MM.1S (cell line): Measurements from ENCODE around the gene GALP.

ENCODE experiments used
- DNase-seq: peaks from one replicate; pipeline ENCODE4 v3.0.0-alpha.2; 2015
- H2AFZ ChIP-seq: fragments of 300-600 bp; sonication (generic); 2 replicates; pipeline ENCODE4 v1.6.0; 2016; ENCODE audit warnings: antibody characterized with exemption, low read length
- H3F3A ChIP-seq: fragments of 300-600 bp; sonication (generic); 2 replicates; pipeline ENCODE4 v1.6.1; 2016; ENCODE audit warnings: mild to moderate bottlenecking, antibody characterized with exemption, low read length, moderate library complexity, mixed read lengths; ENCODE audit not compliant: insufficient read depth
- H3K27ac ChIP-seq: fragments of 300-600 bp; sonication (generic); 2 replicates; pipeline ENCODE4 v1.5.1; 2016; ENCODE audit warnings: mild to moderate bottlenecking, low read length
- H3K27me3 ChIP-seq: fragments of 300-600 bp; sonication (generic); replicated peaks from 2 replicates; pipeline ENCODE4 v1.6.0; 2016; ENCODE audit warnings: low read length; ENCODE audit not compliant: insufficient read depth
- H3K36me3 ChIP-seq: fragments of 300-600 bp; sonication (generic); replicated peaks from 2 replicates; pipeline ENCODE4 v1.6.1; 2016; ENCODE audit warnings: mild to moderate bottlenecking, low read length, mixed read lengths; ENCODE audit not compliant: insufficient read depth
- H3K4me1 ChIP-seq: fragments of 300-600 bp; sonication (generic); 2 replicates; pipeline ENCODE4 v1.6.1; 2016; ENCODE audit warnings: low read length, mixed read lengths
- H3K4me2 ChIP-seq: fragments of 300-600 bp; sonication (generic); 2 replicates; pipeline ENCODE4 v1.6.0; 2016; ENCODE audit warnings: low read depth, low read length
- H3K4me3 ChIP-seq: fragments of 300-600 bp; sonication (generic); 2 replicates; pipeline ENCODE4 v1.5.1; 2016; ENCODE audit warnings: low read length, mixed read lengths
- H3K79me2 ChIP-seq: fragments of 300-600 bp; sonication (generic); 2 replicates; pipeline ENCODE4 v1.6.1; 2016; ENCODE audit warnings: mixed run types, low read length, mixed read lengths
- H3K9ac ChIP-seq: fragments of 300-600 bp; sonication (generic); 2 replicates; pipeline ENCODE4 v1.6.1; 2016; ENCODE audit warnings: low read length, mixed read lengths
- H3K9me2 ChIP-seq: fragments of 300-600 bp; sonication (generic); replicated peaks from 2 replicates; pipeline ENCODE4 v1.6.1; 2016; ENCODE audit warnings: mild to moderate bottlenecking, low read length, mixed read lengths; ENCODE audit not compliant: insufficient read depth
- H3K9me3 ChIP-seq: fragments of 300-600 bp; sonication (generic); replicated peaks from 2 replicates; pipeline ENCODE4 v1.6.1; 2016; ENCODE audit warnings: mild to moderate bottlenecking, low read length, mixed read lengths; ENCODE audit not compliant: insufficient read depth
- H4K20me1 ChIP-seq: fragments of 300-600 bp; sonication (generic); 2 replicates; pipeline ENCODE4 v1.6.1; 2016; ENCODE audit warnings: mild to moderate bottlenecking, low read length, moderate library complexity, mixed read lengths; ENCODE audit not compliant: insufficient read depth
- EZH2 ChIP-seq: fragments of 300-600 bp; sonication (generic); optimal IDR thresholded peaks from 2 replicates; pipeline ENCODE3; 2017; ENCODE audit warnings: low read depth, mild to moderate bottlenecking, antibody characterized with exemption, low read length, mixed read lengths
- EZH2phosphoT487 ChIP-seq: fragments of 300-600 bp; sonication (generic); IDR thresholded peaks from 2 replicates; pipeline ENCODE4 v1.6.1; 2018; ENCODE audit warnings: antibody characterized with exemption, low read length
- TF ChIP-seq, protein P1 (sequence below): fragments of 300-600 bp; sonication (generic); IDR thresholded peaks from 2 replicates; pipeline ENCODE4 v1.5.1; 2016; ENCODE audit warnings: antibody characterized with exemption, low read length, mixed read lengths

Gene GALP

DNA sequence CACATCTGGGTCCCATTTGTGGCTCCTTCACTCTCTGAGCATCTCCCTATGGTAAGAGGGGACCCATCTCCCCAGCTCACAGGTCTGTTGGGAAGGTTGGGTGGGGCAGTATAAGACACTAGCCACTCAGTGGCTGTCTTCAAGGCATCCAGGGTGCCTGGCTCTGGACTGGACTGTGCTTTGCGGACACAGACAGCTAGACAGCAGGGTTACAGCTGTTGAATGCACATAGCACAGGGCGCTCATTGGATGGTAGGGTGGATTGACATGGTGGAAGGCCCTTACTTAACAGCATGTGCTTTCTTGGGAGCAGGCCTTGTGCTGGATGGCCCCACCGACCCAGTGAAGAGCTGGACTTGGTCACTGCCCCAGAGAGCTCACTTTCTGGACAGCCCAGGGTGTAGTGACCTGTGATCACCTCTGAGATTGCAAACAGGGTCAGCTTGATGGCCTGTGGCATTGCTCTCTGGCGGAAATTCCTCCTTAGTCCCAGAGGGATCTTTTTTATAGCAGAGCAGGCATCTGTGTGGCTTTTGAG, 32.8 kb upstream of the GALP start:
- no peaks in the 10 kb centered on the region for H3K9me3 ChIP-seq
- H3K4me3 ChIP-seq: no peak overlapping the region
- DNase-seq: no peak
- no peak overlapping the region for H3K9ac ChIP-seq
- no peak overlapping the region for H3K4me2 ChIP-seq
- H4K20me1 ChIP-seq: no peaks in the 10 kb centered on the region
- H3K27me3 ChIP-seq: no peaks in the 10 kb centered on the region
- H3K4me1 ChIP-seq: peaks cover 10% of the 10 kb centered on the region; the same call in 1 of the 2 replicates
- TF ChIP-seq EZH2: no peak
- no peak for TF ChIP-seq EZH2phosphoT487
- TF ChIP-seq, protein P1, sequence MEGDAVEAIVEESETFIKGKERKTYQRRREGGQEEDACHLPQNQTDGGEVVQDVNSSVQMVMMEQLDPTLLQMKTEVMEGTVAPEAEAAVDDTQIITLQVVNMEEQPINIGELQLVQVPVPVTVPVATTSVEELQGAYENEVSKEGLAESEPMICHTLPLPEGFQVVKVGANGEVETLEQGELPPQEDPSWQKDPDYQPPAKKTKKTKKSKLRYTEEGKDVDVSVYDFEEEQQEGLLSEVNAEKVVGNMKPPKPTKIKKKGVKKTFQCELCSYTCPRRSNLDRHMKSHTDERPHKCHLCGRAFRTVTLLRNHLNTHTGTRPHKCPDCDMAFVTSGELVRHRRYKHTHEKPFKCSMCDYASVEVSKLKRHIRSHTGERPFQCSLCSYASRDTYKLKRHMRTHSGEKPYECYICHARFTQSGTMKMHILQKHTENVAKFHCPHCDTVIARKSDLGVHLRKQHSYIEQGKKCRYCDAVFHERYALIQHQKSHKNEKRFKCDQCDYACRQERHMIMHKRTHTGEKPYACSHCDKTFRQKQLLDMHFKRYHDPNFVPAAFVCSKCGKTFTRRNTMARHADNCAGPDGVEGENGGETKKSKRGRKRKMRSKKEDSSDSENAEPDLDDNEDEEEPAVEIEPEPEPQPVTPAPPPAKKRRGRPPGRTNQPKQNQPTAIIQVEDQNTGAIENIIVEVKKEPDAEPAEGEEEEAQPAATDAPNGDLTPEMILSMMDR: no peak
- no peaks in the 10 kb centered on the region for H3K9me2 ChIP-seq
- no peak overlapping the region for H2AFZ ChIP-seq
- no peaks in the 10 kb centered on the region for H3K36me3 ChIP-seq
- H3K79me2 ChIP-seq: peaks cover 27% of the 10 kb centered on the region
- no peak overlapping the region for H3K27ac ChIP-seq
- H3F3A ChIP-seq: peaks cover 8% of the 10 kb centered on the region; the same call in 1 of the 2 replicates

DNA sequence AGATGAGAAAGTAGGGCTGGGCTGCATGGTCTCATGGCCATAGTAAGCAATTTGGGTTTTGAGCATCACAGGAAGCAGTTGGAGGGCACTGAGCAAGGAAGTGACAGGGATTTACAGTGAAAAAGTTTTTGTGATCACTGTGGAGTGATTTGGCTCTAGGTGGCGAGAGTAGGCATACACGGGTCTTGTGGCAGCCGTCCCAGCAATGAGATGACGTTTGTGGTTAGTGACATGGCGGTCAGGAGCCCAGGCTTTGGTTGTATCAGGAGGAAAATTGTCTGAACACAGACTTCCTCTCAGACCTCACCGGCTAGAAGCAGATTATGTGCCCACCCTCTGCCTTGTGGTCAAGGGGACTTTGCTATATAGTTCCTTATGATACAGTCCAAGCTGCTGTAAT, 31.4 kb upstream of the GALP start:
- Histone ChIP-seq H3K9me2 (no peaks in the 10 kb centered on the region), H4K20me1 (no peaks in the 10 kb centered on the region), H3K27ac (no peak overlapping the region), H3K4me1 (peaks cover 10% of the 10 kb centered on the region; the same call in 1 of the 2 replicates), H3K9me3 (no peaks in the 10 kb centered on the region), H3F3A (peaks cover 8% of the 10 kb centered on the region; the same call in 1 of the 2 replicates), H3K79me2 (peaks cover 27% of the 10 kb centered on the region), H3K36me3 (no peaks in the 10 kb centered on the region), H2AFZ (no peak overlapping the region), H3K4me2 (no peak overlapping the region), H3K9ac (no peak overlapping the region), H3K4me3 (no peak overlapping the region), H3K27me3 (no peaks in the 10 kb centered on the region)
- DNase-seq: no peak
- TF ChIP-seq EZH2: no peak
- no peak for TF ChIP-seq EZH2phosphoT487
- TF ChIP-seq, protein P1: no peak

DNA sequence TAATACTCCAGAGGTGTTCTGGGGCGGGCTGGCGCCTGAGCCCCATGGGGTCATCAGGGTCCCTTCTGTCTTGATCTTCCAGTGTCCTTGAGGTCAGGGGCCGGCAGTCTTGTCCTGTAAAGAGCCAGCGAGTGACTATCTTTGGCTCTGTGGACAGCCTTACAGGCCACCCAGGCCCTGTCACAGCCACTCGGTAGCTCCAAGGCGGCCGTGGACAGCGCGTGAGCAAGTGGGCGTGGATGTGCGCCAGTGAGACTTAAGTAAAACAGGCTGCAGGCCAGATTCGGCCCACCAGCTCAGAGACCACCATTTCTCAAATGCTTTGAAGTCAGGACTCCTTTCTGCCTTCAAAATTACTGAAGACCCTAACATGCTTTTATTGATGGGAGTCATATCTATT, 31.0 kb upstream of the GALP start:
- Histone ChIP-seq H3K27ac (no peak overlapping the region), H3K79me2 (peaks cover 30% of the 10 kb centered on the region), H3K4me1 (peaks cover 8% of the 10 kb centered on the region; the same call in 1 of the 2 replicates), H3K9me3 (no peaks in the 10 kb centered on the region), H3K4me2 (no peak overlapping the region), H3K9ac (no peak overlapping the region), H3K9me2 (no peaks in the 10 kb centered on the region), H2AFZ (no peak overlapping the region), H3K36me3 (no peaks in the 10 kb centered on the region), H3K27me3 (no peaks in the 10 kb centered on the region), H3F3A (peaks cover 5% of the 10 kb centered on the region; the same call in 1 of the 2 replicates), H3K4me3 (no peak overlapping the region), H4K20me1 (no peaks in the 10 kb centered on the region)
- DNase-seq: no peak
- TF ChIP-seq, protein P1: no peak
- TF ChIP-seq EZH2phosphoT487 (no peak), EZH2 (no peak)
